ENCODE measurements around the gene VTCN1. TPM values are rescaled to one million over a fixed set of nuclear protein-coding genes. Genes with fewer than 3 reads are reported as not detected.

VTCN1 gene
- total RNA-seq, 4 donors from 2014 or later, result not detected

DNA sequence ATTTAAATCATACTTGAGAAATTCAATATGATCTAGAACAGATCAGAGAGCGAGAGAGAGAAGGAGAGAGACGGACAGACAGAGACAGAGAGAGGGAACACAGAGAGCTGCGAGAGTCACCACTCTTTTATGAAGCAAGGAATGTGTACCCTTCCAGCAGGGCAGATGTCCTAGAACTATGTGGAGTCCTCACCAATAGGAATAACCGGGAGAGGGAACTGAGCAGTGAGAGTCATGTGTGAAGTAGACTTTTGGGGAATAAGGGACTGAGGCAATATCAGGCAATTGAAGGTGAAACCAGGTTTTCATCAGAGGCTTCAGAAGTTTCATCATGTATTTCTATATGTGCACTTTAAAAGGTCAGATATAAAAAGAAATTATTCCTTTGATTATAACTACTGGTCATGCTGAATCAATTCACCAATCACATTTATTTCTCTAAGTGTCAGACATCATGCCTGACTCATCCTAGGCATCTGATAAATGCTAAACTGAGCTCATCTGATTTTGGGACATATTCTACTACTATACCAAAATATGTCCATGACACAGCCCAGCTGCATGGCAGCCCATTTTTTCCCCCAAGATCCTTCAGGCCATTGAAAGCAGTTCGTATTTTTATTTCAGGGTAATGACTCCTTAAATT is 22.4 kb downstream of the VTCN1 start:
- TF ChIP-seq, protein P1, sequence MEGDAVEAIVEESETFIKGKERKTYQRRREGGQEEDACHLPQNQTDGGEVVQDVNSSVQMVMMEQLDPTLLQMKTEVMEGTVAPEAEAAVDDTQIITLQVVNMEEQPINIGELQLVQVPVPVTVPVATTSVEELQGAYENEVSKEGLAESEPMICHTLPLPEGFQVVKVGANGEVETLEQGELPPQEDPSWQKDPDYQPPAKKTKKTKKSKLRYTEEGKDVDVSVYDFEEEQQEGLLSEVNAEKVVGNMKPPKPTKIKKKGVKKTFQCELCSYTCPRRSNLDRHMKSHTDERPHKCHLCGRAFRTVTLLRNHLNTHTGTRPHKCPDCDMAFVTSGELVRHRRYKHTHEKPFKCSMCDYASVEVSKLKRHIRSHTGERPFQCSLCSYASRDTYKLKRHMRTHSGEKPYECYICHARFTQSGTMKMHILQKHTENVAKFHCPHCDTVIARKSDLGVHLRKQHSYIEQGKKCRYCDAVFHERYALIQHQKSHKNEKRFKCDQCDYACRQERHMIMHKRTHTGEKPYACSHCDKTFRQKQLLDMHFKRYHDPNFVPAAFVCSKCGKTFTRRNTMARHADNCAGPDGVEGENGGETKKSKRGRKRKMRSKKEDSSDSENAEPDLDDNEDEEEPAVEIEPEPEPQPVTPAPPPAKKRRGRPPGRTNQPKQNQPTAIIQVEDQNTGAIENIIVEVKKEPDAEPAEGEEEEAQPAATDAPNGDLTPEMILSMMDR (IDR thresholded peaks at IDR 0.05; ENCODE audit: low read depth), result no peak

DNA sequence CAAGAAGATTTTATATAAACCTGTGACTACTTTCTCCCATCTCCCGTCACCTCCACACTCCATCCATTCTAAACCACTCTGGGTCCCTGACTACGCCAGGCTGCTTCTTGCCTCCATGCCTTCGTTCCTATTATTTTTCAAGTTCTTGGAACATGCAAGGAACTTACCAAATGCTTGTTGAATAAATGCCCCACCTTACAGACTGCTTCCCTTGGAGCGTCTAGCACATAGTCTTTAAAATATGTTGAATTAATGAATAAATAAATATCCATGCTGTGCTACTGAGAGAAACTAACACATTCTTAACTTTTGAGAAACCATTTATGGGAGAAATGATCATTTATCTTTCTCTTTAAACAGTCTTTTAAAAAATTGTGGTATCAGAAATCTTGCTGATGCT is 27.6 kb downstream of the VTCN1 start:
- TF ChIP-seq, protein P1 (IDR thresholded peaks at IDR 0.05; ENCODE audit: low read depth), result no peak

DNA sequence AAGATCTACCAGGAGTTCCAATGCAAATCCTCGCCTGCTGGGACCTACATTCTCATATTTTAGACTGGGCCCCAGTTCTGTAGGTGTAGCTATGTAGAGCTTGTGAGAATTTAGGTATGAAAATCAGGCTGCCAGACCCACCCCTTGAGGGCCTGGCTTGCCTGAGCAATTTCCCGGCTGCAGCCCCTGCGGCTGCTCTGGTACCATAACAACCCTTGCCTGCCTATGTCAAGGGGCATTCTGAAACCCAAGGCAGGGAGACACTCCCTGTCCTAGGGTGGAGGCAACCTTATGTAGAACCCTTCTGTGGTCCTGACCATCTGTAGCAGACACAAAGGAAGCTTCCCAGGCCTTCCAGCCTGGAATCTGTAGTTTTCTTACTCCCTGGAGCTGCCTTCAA is 28.4 kb downstream of the VTCN1 start:
- TF ChIP-seq, protein P1 (IDR thresholded peaks at IDR 0.05; ENCODE audit: low read depth), result no peak

DNA sequence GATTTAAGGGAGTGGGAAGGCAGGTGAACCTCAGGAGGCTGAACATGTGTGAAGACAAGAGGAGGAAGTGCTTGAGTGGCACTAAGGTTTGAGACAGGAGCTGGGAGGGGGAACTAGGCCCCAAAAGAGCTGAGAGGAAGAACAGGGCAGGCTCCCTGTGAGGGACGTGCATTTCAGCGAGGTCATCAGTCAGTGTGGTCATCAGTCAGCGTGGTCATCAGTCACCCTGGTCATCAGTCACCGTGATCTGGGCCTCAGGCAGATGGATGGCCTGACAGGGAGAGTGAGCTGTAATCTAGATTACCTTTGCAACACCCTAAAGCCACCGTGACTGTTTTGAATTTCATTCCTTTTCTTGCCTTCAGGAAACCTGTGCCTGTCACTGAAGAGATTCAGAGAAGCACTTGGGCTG is 29.1 kb downstream of the VTCN1 start:
- TF ChIP-seq, protein P1 (IDR thresholded peaks at IDR 0.05; ENCODE audit: low read depth), result no peak

DNA sequence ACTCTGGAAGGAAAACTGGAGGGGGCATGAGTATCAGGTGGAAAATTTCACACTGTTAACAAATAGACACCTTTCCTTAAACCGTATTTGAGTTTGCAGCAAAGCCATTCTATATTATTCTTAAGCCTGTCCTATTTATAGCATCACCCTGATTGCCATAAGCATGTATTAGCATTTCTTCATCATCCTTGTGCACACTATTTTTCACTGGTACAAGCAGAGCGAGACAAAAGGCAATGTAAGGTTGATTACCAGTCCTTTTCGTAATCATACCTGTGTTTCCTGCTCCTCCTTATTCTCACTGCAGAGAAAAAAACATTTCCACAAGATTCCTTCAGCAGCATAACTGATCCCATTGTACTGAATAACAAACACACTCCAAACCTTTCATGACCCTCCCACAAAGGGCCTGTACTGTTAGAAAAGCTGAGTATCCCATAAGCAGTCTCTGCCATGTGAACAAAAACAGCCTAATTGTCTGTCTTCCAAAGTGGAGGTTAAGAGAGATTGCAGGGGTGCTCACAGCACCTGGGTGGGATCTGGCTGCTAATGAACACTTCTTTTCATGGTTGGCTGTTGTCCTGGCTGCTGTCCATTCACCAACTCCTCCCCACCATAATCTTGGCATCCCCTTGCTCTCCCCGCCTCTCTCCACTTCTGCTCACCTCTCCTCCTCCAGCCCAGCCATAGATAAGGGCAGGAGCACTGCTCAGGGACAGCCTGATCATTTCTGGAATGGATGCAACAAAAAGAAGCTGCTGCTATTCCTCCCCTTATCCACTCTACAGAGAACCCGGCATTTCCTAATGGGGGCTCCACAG is 30.4 kb downstream of the VTCN1 start:
- TF ChIP-seq, protein P1 (IDR thresholded peaks at IDR 0.05; ENCODE audit: low read depth), result no peak

DNA sequence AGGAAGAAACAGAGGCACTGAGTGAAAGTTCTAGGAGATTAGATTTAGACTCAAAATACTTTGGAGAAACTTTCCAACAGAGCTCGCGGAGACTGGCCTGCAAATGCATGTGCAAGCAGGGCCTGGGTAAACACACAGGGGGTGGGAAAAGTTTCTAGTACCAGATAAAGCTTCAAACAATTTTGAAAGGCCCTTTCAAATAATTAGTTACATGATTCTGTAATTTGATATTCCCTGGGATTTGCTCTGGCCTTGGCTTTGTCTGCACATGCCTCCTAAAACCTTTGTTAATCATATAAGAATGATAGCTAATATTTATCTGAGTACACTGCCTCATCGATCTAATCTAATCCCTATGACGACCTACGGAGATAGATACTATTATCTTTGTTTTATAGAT is 31.3 kb downstream of the VTCN1 start:
- TF ChIP-seq, protein P1 (IDR thresholded peaks at IDR 0.05; ENCODE audit: low read depth), result no peak

DNA sequence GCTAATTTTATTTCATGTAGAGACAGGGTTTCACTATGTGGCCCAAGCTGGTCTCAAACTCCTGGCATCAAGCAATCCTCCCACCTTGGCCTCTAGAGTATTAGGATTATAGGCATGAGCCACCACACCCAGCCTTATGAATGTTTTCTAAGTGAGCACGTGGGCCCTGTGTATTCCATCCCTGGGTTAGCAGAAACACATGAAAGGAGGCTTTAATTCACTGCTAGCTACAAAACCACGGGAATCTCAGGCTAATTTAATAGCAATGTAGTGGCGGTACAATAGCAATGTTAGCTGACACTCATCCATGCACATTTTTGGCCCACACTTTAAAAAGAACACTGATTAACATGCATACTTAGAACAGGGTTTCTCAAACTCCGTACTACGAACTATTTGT is 32.0 kb downstream of the VTCN1 start:
- TF ChIP-seq, protein P1 (IDR thresholded peaks at IDR 0.05; ENCODE audit: low read depth), result no peak
